Right cardiac atrium (tissue), 5 donors: ENCODE measurements around the gene TMEM95. TPM values are rescaled to one million over a fixed set of nuclear protein-coding genes. Genes with fewer than 3 reads are reported as not detected.
"Not testable (repeated sequence)": the region's sequence is repeated elsewhere in the genome, so short reads cannot be mapped to it uniquely, and the experiment has no call there.

Experiments used
- ATAC-seq, 2 donors: fragments of 200-7000 bp; cut with Tn5 transposase; one replicate each; pipeline versions ENCODE4 v1.8.0 to v1.9.1; 2020; ENCODE audit warnings: moderate library complexity in 2 of 2, mild to moderate bottlenecking in 1 of 2
- DNase-seq, 3 donors: peaks; one replicate each; pipeline ENCODE4 v3.0.0-alpha.2; 2020
- H3K27ac ChIP-seq: one replicate; pipeline ENCODE4 v1.5.1; 2013; ENCODE audit warnings: mild to moderate bottlenecking, low read length, control low read depth, moderate library complexity
- H3K27me3 ChIP-seq: one replicate; pipeline ENCODE4 v1.6.1; 2013; ENCODE audit not compliant: control insufficient read depth, insufficient read depth
- H3K4me1 ChIP-seq: one replicate; pipeline ENCODE4 v1.6.1; 2013; ENCODE audit warnings: low read length; ENCODE audit not compliant: control insufficient read depth, insufficient read depth
- H3K4me3 ChIP-seq: one replicate; pipeline ENCODE4 v1.5.1; 2013; ENCODE audit warnings: low read length, control low read depth
- H3K9me3 ChIP-seq: one replicate; pipeline ENCODE4 v1.6.1; 2013; ENCODE audit warnings: low read length; ENCODE audit not compliant: control insufficient read depth
- WGBS: extraction: QIAGEN DNeasy Blood & Tissue Kit; methylation state at CpG from one replicate; pipeline ENCODE4 v1.1.7; 2013; 5-methylcytosine and 5-hydroxymethylcytosine counted together
- intact Hi-C, 4 donors: fragments of 100-400 bp; cut with DNase I; formaldehyde crosslinking; loops; one replicate each; pipeline versions ENCODE4 v1.11.0 to v1.14.0; 2022 to 2023
- polyA plus RNA-seq: library from polyadenylated mRNA; stranded (reverse); fragments of 200-250 nt; gene quantifications from one replicate; pipeline ENCODE4 v1.2.3, GENCODE V29; 2013
- total RNA-seq, 4 donors: library from RNA; stranded (reverse); fragmentation: NEBNext Ultra II Directional; extraction: Animal tissue kit (Norgen Biotek cat#: 25700); gene quantifications; one replicate each; pipeline ENCODE4 v1.2.1, GENCODE V29; 2021
- donor health status: healthy with polysubstance abuse.
- donor health status: DM: no; HTN: yes; CAD: no.
- donor health status: DM: no; HTN: no; CAD: no.
- donor health status: DM: no; HTN: yes; CAD: no; lungs with severe emphysema.
- donor health status: DM: yes; HTN: yes; CAD: no.

Gene TMEM95
- total and polyA plus RNA-seq, 5 donors, result not detected

DNA sequence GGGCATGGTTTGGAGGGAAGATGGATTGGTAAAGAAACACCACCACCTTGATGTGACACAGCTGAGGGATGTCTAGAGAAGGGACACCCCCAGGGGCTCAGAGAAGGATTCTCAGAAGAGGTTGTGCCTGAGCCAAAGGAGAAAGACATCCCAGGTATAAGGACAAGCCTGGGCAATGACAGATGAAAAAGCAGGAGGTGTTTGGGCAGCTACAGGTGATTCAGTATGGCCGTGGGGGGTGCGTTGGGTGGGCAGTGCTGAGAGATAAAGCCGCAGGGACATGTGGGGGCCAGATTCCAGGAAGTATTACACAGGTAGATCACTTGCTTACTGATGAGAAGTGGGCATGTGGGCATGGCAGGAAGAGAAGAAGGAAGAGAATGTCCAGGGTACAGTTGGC is 7.0 kb downstream of the TMEM95 start:
- ATAC-seq (no peak), DNase-seq (no peak)
- Histone ChIP-seq H3K27me3 (no peaks in the 10 kb centered on the region), H3K4me1 (no peaks in the 10 kb centered on the region), H3K27ac (no peak overlapping the region), H3K9me3 (no peaks in the 10 kb centered on the region), H3K4me3 (no peak overlapping the region)
- intact Hi-C loops, result loop anchor here in 1 of 4 donors (10.0 kb wide), 1 partner anchor 73 kb away; the partner anchor contains the start of genes FGF11 and TMEM102
- WGBS, result 64% methylated on average over 3 of the region's 3 CpGs

DNA sequence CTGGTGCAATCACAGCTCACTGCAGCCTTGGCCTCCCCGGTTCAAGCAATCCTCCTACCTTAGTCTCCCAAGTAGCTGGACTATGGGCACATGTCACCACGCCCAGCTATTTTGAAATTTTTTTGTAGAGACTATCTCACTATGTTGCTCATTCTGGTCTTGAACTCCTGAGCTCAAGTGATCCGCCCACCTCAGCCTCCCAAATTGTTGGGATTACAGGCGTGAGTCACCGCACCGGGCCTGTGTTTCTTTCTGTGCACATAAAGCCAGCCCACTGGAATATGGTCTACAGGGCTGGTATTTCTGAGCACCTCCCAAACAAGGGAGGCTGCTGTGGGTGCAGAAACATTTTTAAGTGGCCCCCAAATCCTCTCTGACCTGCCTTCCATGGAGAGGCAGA is 8.4 kb downstream of the TMEM95 start:
- Histone ChIP-seq H3K4me1 (no peaks in the 10 kb centered on the region), H3K4me3 (no peak overlapping the region), H3K27ac (no peak overlapping the region), H3K27me3 (no peaks in the 10 kb centered on the region), H3K9me3 (no peaks in the 10 kb centered on the region)
- ATAC-seq (no peak), DNase-seq (peak in 1 of 3 donors; percentile 14)
- intact Hi-C loops, result loop anchor here in 1 of 4 donors (10.0 kb wide), 1 partner anchor 71 kb away; the partner anchor contains the start of genes FGF11 and TMEM102
- WGBS, result 94% methylated on average over 6 of the region's 6 CpGs

DNA sequence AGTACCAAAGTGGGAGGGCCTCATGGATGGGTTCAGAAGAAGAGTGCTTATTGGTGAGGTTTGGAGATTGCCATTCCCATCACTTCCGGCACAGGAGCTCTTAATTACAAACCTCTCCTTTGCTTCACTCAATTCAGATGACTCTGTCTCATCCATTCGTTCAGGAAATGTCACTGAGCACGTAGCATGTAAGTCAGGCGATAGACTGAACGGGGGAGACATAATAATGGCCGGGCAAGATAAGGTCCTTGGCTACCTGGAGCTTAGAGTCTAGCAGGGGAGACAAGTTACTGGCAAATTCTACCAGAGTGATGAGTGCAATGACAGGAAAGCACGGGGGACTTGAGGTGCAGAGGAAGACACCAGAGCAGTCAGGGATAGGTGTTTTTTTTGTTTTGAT is 11.0 kb downstream of the TMEM95 start:
- not testable (repeated sequence) for DNase-seq, H3K4me1 ChIP-seq, ATAC-seq, H3K4me3 ChIP-seq, H3K27ac ChIP-seq, H3K9me3 ChIP-seq, H3K27me3 ChIP-seq
- intact Hi-C loops, result loop anchor here in 1 of 4 donors (10.0 kb wide), 1 partner anchor 69 kb away; the partner anchor contains the start of genes FGF11 and TMEM102
- WGBS, result 82% methylated on average over 6 of the region's 7 CpGs

DNA sequence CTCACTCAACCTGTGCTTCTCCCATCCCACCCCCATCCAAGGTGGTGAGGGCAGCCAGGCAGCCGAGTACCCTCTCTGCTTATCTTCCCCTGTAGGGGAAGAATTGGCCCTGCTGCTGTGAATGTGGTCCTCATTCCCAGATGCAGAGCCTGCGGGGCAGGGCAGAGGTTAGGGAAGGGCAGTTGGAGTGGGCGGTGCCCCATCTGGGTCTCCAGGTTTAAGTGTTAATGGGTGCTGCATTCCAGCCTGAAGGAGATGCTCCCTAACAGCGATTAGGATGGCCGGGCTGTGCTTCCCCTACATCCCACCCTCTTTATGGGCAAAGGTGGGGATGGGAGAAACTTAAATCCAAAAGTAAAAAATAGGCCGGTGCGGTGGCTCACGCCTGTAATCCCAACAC is 12.1 kb downstream of the TMEM95 start:
- H3K27ac ChIP-seq, result no peak overlapping the region
- intact Hi-C loops, result loop anchor here in 1 of 4 donors (10.0 kb wide), 1 partner anchor 68 kb away; the partner anchor contains the start of genes FGF11 and TMEM102
- H3K9me3 ChIP-seq, result no peaks in the 10 kb centered on the region
- peak in 1 of 2 donors; percentile 13 for ATAC-seq
- no peak overlapping the region for H3K4me3 ChIP-seq
- 77% methylated on average over 8 of the region's 8 CpGs for WGBS
- no peaks in the 10 kb centered on the region for H3K27me3 ChIP-seq
- peak in 1 of 3 donors; percentile 31 for DNase-seq
- H3K4me1 ChIP-seq, result no peaks in the 10 kb centered on the region

DNA sequence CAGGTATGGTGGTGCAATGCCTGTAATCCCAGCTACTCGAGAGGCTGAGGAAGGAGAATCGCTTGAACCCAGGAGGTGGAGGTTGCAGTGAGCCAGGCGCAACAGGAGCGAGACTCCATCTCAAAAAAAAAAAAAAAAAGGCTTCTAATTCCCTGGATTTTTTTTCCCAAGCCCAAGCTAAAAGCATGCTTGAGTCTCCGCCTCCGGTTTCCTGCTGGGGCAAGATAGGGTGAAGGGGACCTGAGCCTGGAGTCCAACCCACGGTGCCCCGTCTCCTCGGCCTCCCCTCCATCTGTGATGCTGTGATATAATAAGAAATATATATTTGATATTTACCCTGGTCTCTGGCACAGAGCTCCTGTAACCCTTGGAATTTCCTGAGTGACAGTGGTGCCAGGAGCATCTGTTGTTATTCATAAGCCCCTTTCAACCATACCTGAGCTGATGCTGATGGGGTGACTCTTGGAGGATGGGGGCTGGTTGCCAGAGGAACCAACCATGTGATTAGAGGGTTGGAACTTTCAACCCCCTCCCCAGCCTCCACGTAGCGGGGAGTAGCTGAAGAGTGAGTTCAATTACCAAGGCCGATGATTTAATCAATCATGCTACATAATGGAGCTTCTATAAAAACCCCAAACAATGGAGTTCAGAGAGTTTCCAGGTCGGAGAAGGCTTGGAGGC is 13.1 kb downstream of the TMEM95 start:
- H3K4me1 ChIP-seq, result no peaks in the 10 kb centered on the region
- H3K9me3 ChIP-seq, result no peaks in the 10 kb centered on the region
- ATAC-seq (no peak), DNase-seq (peak in 1 of 3 donors; percentile 5)
- WGBS, result 60% methylated on average over 13 of the region's 13 CpGs
- H3K27ac ChIP-seq, result no peak overlapping the region
- intact Hi-C loops, result loop anchor here in 1 of 4 donors (10.0 kb wide), 1 partner anchor 67 kb away; the partner anchor contains the start of genes FGF11 and TMEM102
- no peaks in the 10 kb centered on the region for H3K27me3 ChIP-seq
- no peak overlapping the region for H3K4me3 ChIP-seq

DNA sequence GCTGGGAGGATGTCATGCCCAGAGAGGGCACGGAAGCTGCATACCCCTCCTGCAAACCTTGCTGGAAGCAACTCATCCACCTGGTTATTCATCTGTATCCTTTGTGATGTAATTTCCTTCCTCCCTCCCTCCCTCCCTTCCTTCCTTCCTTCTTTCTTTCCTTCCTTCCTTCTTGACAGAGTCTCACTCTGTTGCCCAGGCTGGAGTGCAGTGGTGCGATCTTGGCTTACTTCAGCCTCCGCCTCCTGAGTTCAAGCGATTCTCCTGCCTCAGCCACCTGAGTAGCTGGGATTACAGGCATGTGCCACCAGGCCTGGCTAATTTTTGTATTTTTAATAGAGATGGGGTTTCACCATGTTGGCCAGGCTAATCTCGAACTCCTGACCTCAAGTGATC is 13.6 kb downstream of the TMEM95 start:
- 77% methylated on average over 5 of the region's 5 CpGs for WGBS
- not testable (repeated sequence) for H3K27me3 ChIP-seq, H3K9me3 ChIP-seq, ATAC-seq, H3K4me3 ChIP-seq, H3K27ac ChIP-seq, H3K4me1 ChIP-seq
- intact Hi-C loops, result loop anchor here in 1 of 4 donors (10.0 kb wide), 1 partner anchor 66 kb away; the partner anchor contains the start of genes FGF11 and TMEM102
- DNase-seq, result peak in 1 of 3 donors; percentile 7

DNA sequence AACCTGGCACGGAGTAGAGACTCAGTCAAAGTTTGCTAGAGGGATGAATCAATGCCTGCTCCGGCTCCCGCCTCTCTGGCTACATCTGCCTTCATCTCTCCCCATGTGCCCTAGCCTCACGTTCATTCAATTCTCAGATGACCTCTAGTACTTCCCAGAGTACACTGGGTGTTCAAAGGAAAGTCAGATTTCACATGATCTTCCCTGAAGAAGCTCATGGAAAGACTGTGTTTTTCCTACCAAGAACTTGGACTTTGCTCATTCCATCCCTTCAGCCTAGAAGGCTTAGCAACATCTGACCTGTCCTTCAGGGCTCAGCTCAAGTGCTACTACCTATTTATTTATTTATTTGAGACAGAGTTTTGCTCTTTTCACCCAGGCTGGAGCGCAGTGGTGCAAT is 14.9 kb downstream of the TMEM95 start:
- no peak overlapping the region for H3K4me3 ChIP-seq
- intact Hi-C loops, result loop anchor here in 1 of 4 donors (10.0 kb wide), 1 partner anchor 65 kb away; the partner anchor contains the start of genes FGF11 and TMEM102
- H3K27me3 ChIP-seq, result no peaks in the 10 kb centered on the region
- H3K27ac ChIP-seq, result no peak overlapping the region
- ATAC-seq (no peak), DNase-seq (peak in 1 of 3 donors; percentile 9)
- H3K4me1 ChIP-seq, result no peaks in the 10 kb centered on the region
- 86% methylated on average over 5 of the region's 5 CpGs for WGBS
- H3K9me3 ChIP-seq, result no peaks in the 10 kb centered on the region

DNA sequence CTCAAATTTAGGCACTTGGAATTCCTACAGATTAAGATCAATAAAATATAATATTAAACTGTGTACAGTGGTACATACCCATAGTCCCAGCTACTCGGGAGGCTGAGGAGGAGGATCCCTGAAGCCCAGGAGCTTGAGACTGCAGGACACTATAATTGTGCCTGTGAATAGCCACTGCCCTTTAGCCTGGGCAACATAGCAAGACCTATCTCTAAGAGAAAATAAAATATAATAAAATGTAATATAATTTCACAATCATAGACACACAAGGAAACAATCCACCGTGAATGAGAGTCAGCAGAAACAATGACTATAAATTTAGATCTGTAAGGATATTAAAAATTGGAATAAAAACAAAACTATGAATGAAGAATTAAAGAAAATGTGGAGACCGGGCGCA is 15.9 kb downstream of the TMEM95 start:
- Histone ChIP-seq H3K27ac (no peak overlapping the region), H3K4me3 (no peak overlapping the region), H3K4me1 (no peaks in the 10 kb centered on the region), H3K27me3 (no peaks in the 10 kb centered on the region), H3K9me3 (no peaks in the 10 kb centered on the region)
- no peak for ATAC-seq
- intact Hi-C loops, result no loop called here
- DNase-seq, result peak in 1 of 3 donors; percentile 1
- WGBS, result 88% methylated on average over 4 of the region's 4 CpGs

DNA sequence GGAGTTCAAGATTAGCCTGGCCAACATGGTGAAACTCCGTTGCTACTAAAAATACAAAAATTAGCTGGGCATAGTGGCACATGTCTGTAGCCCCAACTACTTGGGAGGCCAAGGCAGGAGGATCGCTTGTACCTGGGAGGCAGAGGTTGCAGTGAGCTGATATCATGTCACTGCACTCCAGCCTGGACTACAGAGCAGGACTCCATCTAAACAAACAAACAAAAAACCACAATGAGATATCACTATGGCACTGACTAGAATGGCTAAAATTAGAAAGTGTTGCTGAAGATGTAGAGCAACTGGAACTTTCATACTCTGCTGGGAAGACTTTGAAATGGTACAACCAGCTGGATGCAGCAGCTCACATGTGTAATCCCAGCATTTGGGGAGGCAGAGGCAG is 19.4 kb downstream of the TMEM95 start:
- no peaks in the 10 kb centered on the region for H3K4me1 ChIP-seq
- H3K27ac ChIP-seq, result no peak overlapping the region
- no peaks in the 10 kb centered on the region for H3K9me3 ChIP-seq
- H3K4me3 ChIP-seq, result no peak overlapping the region
- H3K27me3 ChIP-seq, result no peaks in the 10 kb centered on the region
- intact Hi-C loops, result no loop called here
- 86% methylated on average over 2 of the region's 2 CpGs for WGBS
- no peak for ATAC-seq
- no peak for DNase-seq

DNA sequence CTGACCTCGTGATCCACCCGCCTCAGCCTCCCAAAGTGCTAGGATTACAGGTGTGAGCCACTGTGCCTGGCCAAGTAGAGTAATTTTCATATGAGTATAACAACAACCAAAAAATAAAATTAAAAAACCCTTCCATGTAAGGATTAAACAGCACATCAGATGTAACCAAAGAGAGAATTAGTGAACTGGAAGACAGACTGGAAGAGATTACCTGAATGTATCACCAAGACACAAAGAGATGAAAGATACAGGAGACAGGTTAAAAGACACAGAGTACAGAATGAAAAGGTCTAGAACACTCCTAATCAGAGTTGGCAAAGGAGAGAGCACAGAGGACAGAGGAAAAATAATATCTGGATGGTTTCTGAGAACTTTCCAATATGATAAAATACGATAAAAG is 24.2 kb downstream of the TMEM95 start:
- Histone ChIP-seq H3K27me3 (no peaks in the 10 kb centered on the region), H3K4me1 (peaks cover 3% of the 10 kb centered on the region), H3K9me3 (no peaks in the 10 kb centered on the region), H3K4me3 (no peak overlapping the region), H3K27ac (no peak overlapping the region)
- no peak for DNase-seq
- whole genome bisulfite sequencing, result 94% methylated on average over 3 of the region's 3 CpGs
- intact Hi-C loops, result no loop called here
- no peak for ATAC-seq

DNA sequence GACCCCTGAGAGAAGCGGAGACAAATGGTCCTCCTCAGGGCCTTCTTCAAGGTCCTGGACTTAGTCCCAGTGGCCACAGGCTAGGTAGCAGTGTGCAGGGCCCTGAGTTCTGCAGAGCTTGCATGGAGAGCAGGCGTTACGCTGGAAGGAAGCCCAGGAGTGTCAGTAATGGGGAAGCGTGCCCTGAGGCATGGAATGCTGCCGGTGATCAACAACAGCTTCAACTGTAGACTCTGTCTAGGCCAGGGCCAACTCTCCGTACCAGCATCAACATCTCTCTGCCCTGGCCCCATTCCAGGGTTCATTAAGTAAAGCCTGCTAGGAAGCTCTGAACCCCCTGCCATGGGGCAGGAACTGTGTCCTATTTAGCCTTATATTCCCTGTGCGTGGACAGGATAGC is 25.4 kb downstream of the TMEM95 start:
- ATAC-seq (peak; percentile 41 to 62), DNase-seq (peak; percentile 63 to 83 (median 78))
- no peaks in the 10 kb centered on the region for H3K9me3 ChIP-seq

More for the DNA sequence above, 25.4 kb downstream of the TMEM95 start:
- Histone ChIP-seq H3K4me1 (peaks cover 3% of the 10 kb centered on the region), H3K27me3 (no peaks in the 10 kb centered on the region), H3K27ac (no peak overlapping the region), H3K4me3 (peak overlapping the region; percentile 45)
- intact Hi-C loops, result no loop called here
- 21% methylated on average over 7 of the region's 7 CpGs for WGBS
